Coronary artery (tissue), 2 donors: Measurements from ENCODE around the gene IGSF23.

ENCODE experiments used
- DNase-seq: peaks from one replicate; pipeline ENCODE4 v3.0.0-alpha.2; 2017; ENCODE audit warnings: low spot score
- H3K27ac ChIP-seq, 2 donors: fragments of 200-600 bp; sonication (generic); one replicate each; pipeline ENCODE4 v1.5.1; 2016 to 2019
- H3K4me3 ChIP-seq: fragments of 200-600 bp; sonication (generic); 2 replicates; pipeline ENCODE4 v1.5.1; 2016; ENCODE audit warnings: mild to moderate bottlenecking, moderate library complexity
- CTCF ChIP-seq: fragments of 200-600 bp; sonication (generic); IDR thresholded peaks from one replicate; pipeline ENCODE4 v1.5.1; 2019; ENCODE audit warnings: antibody characterized with exemption

Gene IGSF23

GRCh38 chr19:44579663-44580365 is 33.5 kb upstream of the IGSF23 start:
- TF ChIP-seq CTCF, result no peak
- H3K27ac ChIP-seq, result no peak overlapping the region
- H3K4me3 ChIP-seq, result no peak overlapping the region
- no peak for DNase-seq

- Histone ChIP-seq H3K27ac (no peak overlapping the region), H3K4me3 (no peak overlapping the region)
- DNase-seq, result no peak
- TF ChIP-seq CTCF, result no peak
Measured at GRCh38 chr19:44580366-44580895, 32.9 kb upstream of the IGSF23 start.

DNA sequence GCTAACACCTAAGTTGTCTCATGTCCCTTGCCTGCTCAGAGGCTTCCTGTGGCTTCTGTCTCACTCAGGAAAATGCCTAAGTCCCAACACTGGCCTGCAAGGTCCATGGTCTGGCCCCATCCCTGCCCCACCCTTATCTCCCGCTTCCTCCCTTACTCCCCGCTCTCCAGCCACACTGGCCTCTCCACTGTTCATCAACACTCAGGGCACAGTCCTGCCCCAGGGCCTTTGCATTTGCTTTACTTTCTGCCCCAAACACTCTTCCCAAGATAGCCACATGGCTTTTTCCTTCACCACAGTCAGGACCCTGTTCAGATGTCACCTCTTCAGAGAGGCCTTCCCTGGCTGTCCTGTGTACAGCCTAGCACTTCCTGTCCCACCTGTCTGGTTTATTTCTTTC is 32.1 kb upstream of the IGSF23 start:
- DNase-seq, result no peak
- no peak overlapping the region for H3K4me3 ChIP-seq
- no peak for TF ChIP-seq CTCF
- H3K27ac ChIP-seq, result no peak overlapping the region

- DNase-seq, result no peak
- TF ChIP-seq CTCF, result no peak
- Histone ChIP-seq H3K4me3 (no peak overlapping the region), H3K27ac (no peak overlapping the region)
Measured at GRCh38 chr19:44582581-44583265, 30.6 kb upstream of the IGSF23 start.

- H3K27ac ChIP-seq, result no peak overlapping the region
- no peak overlapping the region for H3K4me3 ChIP-seq
- TF ChIP-seq CTCF, result no peak
- DNase-seq, result no peak
Measured at GRCh38 chr19:44585371-44586133, 27.8 kb upstream of the IGSF23 start.

DNA sequence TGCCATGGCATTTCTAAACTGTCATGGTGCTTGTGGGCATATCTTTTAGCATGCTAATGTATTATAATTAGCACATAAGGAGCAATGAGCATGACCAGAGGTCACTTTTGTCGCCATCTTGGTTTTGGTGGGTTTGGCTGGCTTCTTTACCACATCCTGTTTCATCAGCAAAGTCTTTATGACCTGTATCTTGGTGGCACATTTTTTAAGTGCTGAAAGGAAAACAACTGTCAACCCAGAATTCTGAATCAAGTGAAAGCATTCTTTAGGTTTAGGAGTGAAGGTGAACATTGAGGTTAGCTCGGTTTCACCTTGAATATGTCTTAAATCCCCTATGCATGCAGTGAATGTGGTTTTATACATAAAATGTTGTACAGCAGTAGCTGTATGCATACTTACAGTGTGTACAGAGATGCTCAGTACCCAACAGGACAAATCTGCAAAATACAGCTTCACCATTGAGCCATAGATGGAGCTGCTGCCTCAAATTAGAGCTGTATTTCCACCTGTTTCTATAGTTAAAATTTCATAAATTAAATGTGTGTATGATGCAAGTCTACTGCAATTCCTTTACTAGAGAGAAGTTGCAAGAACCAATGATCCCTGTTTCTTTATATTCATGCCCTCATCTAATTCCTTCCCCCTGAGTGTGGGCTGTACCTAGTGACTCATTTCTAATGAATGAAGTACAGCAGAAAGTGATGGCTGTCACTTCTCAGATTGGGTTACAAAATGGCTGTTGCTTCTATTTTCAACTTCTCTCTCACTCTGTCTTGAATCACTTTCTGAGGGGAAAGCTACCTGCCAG is 25.2 kb upstream of the IGSF23 start:
- no peak for DNase-seq
- no peak overlapping the region for H3K27ac ChIP-seq

More for the DNA sequence above, 25.2 kb upstream of the IGSF23 start:
- no peak overlapping the region for H3K4me3 ChIP-seq
- TF ChIP-seq CTCF, result no peak
